Measurements from ENCODE around the gene WWOX.

WWOX gene

DNA sequence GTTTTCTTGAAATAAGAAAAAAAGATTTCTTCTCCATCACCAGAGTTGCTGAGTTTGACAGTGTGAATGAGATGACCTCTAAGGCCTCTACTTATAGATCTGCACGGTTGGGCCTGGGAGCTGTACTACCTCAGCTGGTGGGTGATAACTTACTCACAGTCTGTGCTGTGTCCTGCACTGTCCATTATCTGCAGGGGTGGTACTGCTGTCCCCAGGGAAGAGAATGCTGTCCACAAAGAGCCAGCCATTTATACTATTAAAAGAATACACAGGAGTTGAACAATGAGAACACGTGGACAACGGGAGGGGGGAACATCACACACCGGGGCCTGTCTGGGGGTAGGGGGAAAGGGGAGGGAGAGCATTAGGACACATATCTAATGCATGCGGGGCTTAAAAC lies 655.3 kb downstream of the WWOX start:
- peaks cover 12% of the 10 kb centered on the region for H3K4me1 Mint-ChIP-seq (ENCODE audit: low read depth)
- no peak overlapping the region for H3K4me3 Mint-ChIP-seq
- no peaks in the 10 kb centered on the region for H3K36me3 Mint-ChIP-seq (ENCODE audit: low read depth)
- no peak for DNase-seq
- no peak overlapping the region for H3K27ac Mint-ChIP-seq
- peaks cover 7% of the 10 kb centered on the region for H3K9me3 Mint-ChIP-seq
- H3K27me3 Mint-ChIP-seq, result no peaks in the 10 kb centered on the region

GRCh38 chr16:78755751-78756661 lies 656.6 kb downstream of the WWOX start:
- DNase-seq, result no peak
- Mint-ChIP-seq H3K36me3 (ENCODE audit: low read depth) (no peaks in the 10 kb centered on the region), H3K9me3 (peaks cover 7% of the 10 kb centered on the region), H3K27me3 (no peaks in the 10 kb centered on the region), H3K4me3 (no peak overlapping the region), H3K27ac (no peak overlapping the region), H3K4me1 (ENCODE audit: low read depth) (no peaks in the 10 kb centered on the region)

- no peak overlapping the region for H3K4me3 Mint-ChIP-seq
- H3K27ac Mint-ChIP-seq, result no peak overlapping the region
- peaks cover 7% of the 10 kb centered on the region for H3K9me3 Mint-ChIP-seq
- H3K36me3 Mint-ChIP-seq (ENCODE audit: low read depth), result no peaks in the 10 kb centered on the region
- H3K4me1 Mint-ChIP-seq (ENCODE audit: low read depth), result no peaks in the 10 kb centered on the region
- no peak for DNase-seq
- no peaks in the 10 kb centered on the region for H3K27me3 Mint-ChIP-seq
These were observed 660.1 kb downstream of the WWOX start for GRCh38 chr16:78759596-78759995.

GRCh38 chr16:78760611-78761010 lies 661.2 kb downstream of the WWOX start:
- DNase-seq, result no peak
- Mint-ChIP-seq H3K36me3 (ENCODE audit: low read depth) (no peaks in the 10 kb centered on the region), H3K27ac (no peak overlapping the region), H3K4me3 (no peak overlapping the region), H3K4me1 (ENCODE audit: low read depth) (peaks cover 3% of the 10 kb centered on the region), H3K9me3 (peaks cover 7% of the 10 kb centered on the region), H3K27me3 (no peaks in the 10 kb centered on the region)

DNA sequence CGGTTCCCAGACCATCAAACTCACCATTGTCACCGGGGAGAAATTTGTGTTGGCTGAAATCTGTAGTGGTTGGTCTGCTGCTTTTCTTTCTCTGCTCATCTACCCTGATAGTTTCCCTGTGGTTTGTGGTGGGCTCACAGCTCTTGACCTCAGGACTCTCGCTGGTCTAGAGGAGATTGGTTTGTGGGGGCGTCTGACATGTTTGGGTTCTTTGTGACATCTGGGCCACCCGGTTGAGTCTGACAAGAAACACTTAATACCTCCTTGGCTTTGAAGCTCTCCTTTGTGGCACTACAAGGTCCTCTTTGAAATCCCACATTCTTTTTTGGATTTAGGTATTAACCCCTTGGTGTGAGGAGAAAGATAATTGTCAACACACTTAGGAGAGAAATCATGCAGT lies 662.0 kb downstream of the WWOX start:
- Mint-ChIP-seq H3K27ac (no peak overlapping the region), H3K4me1 (ENCODE audit: low read depth) (peaks cover 6% of the 10 kb centered on the region), H3K36me3 (ENCODE audit: low read depth) (no peaks in the 10 kb centered on the region), H3K27me3 (no peaks in the 10 kb centered on the region), H3K4me3 (no peak overlapping the region), H3K9me3 (peaks cover 7% of the 10 kb centered on the region)
- no peak for DNase-seq

DNA sequence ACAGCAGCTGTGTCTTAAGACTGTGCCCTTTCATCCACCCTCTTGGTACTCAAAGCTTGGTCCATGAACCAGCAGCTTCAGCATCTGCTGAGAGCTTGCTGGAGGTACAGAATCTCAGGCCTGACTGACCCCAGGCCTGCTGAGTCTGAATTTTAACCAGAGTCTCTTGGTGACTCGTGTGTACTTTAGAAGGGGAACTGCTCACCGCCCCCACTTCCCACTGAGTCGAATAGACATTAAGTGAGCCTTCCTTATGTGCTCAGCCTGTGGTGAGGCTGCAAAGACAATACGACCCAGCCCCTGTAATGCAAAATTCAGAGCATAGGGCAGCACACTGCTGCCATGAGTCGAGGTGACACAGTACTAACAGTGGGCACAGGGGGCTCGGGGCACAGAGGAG lies 662.8 kb downstream of the WWOX start:
- H3K27ac Mint-ChIP-seq, result no peak overlapping the region
- H3K36me3 Mint-ChIP-seq (ENCODE audit: low read depth), result no peaks in the 10 kb centered on the region
- no peak overlapping the region for H3K4me3 Mint-ChIP-seq
- peaks cover 6% of the 10 kb centered on the region for H3K4me1 Mint-ChIP-seq (ENCODE audit: low read depth)
- no peaks in the 10 kb centered on the region for H3K9me3 Mint-ChIP-seq
- no peak for DNase-seq
- H3K27me3 Mint-ChIP-seq, result no peaks in the 10 kb centered on the region

- Mint-ChIP-seq H3K36me3 (ENCODE audit: low read depth) (no peaks in the 10 kb centered on the region), H3K9me3 (no peaks in the 10 kb centered on the region), H3K27ac (no peak overlapping the region), H3K4me1 (ENCODE audit: low read depth) (peaks cover 19% of the 10 kb centered on the region), H3K4me3 (no peak overlapping the region), H3K27me3 (no peaks in the 10 kb centered on the region)
- DNase-seq, result no peak
These were observed 664.5 kb downstream of the WWOX start for GRCh38 chr16:78763821-78764440.

GRCh38 chr16:78764478-78764877 lies 665.0 kb downstream of the WWOX start:
- no peaks in the 10 kb centered on the region for H3K9me3 Mint-ChIP-seq
- DNase-seq, result no peak
- no peaks in the 10 kb centered on the region for H3K36me3 Mint-ChIP-seq (ENCODE audit: low read depth)
- H3K27me3 Mint-ChIP-seq, result no peaks in the 10 kb centered on the region
- H3K27ac Mint-ChIP-seq, result no peak overlapping the region
- H3K4me3 Mint-ChIP-seq, result no peak overlapping the region
- H3K4me1 Mint-ChIP-seq (ENCODE audit: low read depth), result peaks cover 22% of the 10 kb centered on the region

- peak overlapping the region; percentile 90 for H3K27ac Mint-ChIP-seq
- peaks cover 2% of the 10 kb centered on the region for H3K9me3 Mint-ChIP-seq
- peaks cover 2% of the 10 kb centered on the region for H3K36me3 Mint-ChIP-seq (ENCODE audit: low read depth)
- H3K27me3 Mint-ChIP-seq, result no peaks in the 10 kb centered on the region
- DNase-seq, result no peak
- peak overlapping the region; percentile 8 for H3K4me3 Mint-ChIP-seq
- peaks cover 42% of the 10 kb centered on the region for H3K4me1 Mint-ChIP-seq (ENCODE audit: low read depth)
These were observed 668.8 kb downstream of the WWOX start for GRCh38 chr16:78768226-78768625.

DNA sequence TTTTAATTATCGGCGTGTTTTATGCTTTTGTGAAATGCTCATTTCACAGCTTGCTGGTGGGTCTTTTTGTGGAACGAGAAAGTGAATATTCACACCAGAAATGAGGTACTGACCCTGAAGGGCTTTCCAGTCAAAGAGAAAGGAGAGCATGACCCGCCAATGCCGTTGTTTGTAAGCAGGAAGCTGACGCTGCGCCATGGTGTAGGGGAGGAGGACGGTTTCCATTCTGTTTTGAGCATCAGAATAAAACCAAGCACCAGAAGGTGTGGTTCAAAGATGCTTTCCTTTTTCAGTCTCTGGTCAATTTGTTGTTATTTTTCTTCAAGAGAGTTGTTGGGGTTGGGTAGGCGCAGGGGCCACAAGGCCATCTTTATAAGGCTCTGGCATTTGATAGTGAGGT lies 669.3 kb downstream of the WWOX start:
- Mint-ChIP-seq H3K4me1 (ENCODE audit: low read depth) (peaks cover 47% of the 10 kb centered on the region), H3K4me3 (peak overlapping the region; percentile 8), H3K27me3 (no peaks in the 10 kb centered on the region), H3K9me3 (peaks cover 2% of the 10 kb centered on the region), H3K36me3 (ENCODE audit: low read depth) (peaks cover 2% of the 10 kb centered on the region), H3K27ac (peak overlapping the region; percentile 90)
- peak; percentile 58 for DNase-seq

- Mint-ChIP-seq H3K27ac (peak overlapping the region; percentile 0), H3K36me3 (ENCODE audit: low read depth) (peaks cover 2% of the 10 kb centered on the region), H3K4me3 (no peak overlapping the region), H3K27me3 (no peaks in the 10 kb centered on the region), H3K9me3 (peaks cover 2% of the 10 kb centered on the region), H3K4me1 (ENCODE audit: low read depth) (peaks cover 63% of the 10 kb centered on the region)
- DNase-seq, result peak; percentile 88
These were observed 671.1 kb downstream of the WWOX start for GRCh38 chr16:78770353-78771091.

DNA sequence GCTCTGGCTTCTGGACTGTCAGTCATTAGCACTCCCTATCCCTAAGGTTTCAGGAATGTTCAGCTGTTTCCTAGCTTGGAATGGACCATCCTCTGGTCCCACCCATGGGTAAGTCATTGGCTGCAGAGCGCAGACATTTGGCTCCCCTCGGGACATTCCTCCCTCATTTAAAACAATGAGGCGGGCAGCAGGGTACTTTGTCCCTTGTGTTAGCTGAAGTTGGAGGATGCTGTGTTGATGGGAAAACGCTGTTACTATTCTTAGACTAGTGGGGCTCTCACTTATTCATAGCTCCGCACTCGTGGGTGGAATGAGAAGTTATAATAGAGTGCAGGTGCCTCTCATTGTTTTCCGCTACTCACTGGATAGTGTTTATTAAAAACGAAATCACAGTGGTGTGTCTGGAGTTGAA lies 673.8 kb downstream of the WWOX start:
- peaks cover 78% of the 10 kb centered on the region for H3K4me1 Mint-ChIP-seq (ENCODE audit: low read depth)
- peaks cover 9% of the 10 kb centered on the region for H3K36me3 Mint-ChIP-seq (ENCODE audit: low read depth)
- H3K4me3 Mint-ChIP-seq, result peak overlapping the region; percentile 23
- DNase-seq, result no peak
- H3K9me3 Mint-ChIP-seq, result peaks cover 2% of the 10 kb centered on the region
- peak overlapping the region; percentile 95 for H3K27ac Mint-ChIP-seq
- no peaks in the 10 kb centered on the region for H3K27me3 Mint-ChIP-seq

DNA sequence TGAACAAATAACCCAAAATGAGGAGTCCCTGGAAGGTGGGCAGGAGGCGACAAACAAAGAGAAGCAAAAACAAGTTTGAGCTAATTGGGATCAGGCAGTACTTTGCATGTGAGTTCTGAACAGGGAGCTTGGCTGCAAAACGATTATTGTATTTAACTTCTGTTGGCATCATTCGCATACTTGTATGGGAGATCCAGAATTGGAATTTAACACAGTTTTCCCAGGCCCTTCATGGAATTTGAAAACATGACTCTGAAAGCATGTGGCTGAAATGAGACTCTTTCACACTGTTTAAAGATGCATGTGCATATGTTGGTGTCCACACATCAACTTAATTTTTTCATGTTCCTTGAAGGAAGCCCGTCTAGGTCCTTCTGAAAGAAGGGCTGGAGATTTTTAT lies 674.3 kb downstream of the WWOX start:
- H3K4me1 Mint-ChIP-seq (ENCODE audit: low read depth), result peaks cover 79% of the 10 kb centered on the region
- peak overlapping the region; percentile 3 for H3K4me3 Mint-ChIP-seq
- H3K27me3 Mint-ChIP-seq, result no peaks in the 10 kb centered on the region
- H3K9me3 Mint-ChIP-seq, result peaks cover 2% of the 10 kb centered on the region
- no peak for DNase-seq
- peak overlapping the region; percentile 95 for H3K27ac Mint-ChIP-seq
- peaks cover 9% of the 10 kb centered on the region for H3K36me3 Mint-ChIP-seq (ENCODE audit: low read depth)

GRCh38 chr16:78775161-78775561 lies 675.7 kb downstream of the WWOX start:
- Mint-ChIP-seq H3K4me3 (peak overlapping the region; percentile 6), H3K9me3 (peaks cover 2% of the 10 kb centered on the region), H3K27ac (peak overlapping the region; percentile 95), H3K36me3 (ENCODE audit: low read depth) (peaks cover 9% of the 10 kb centered on the region), H3K27me3 (no peaks in the 10 kb centered on the region), H3K4me1 (ENCODE audit: low read depth) (peaks cover 87% of the 10 kb centered on the region)
- peak; percentile 71 for DNase-seq
